GM18907 (cell line): Measurements from ENCODE around the gene SMYD3.

Source experiments
- ATAC-seq: cut with Tn5 transposase; IDR thresholded peaks from one replicate; pipeline ENCODE4 v1.9.1; 2021; ENCODE audit warnings: mild to moderate bottlenecking, moderate library complexity; ENCODE audit not compliant: unreplicated experiment

Gene SMYD3

GRCh38 chr1:246001837-246002230 lies 505.2 kb downstream of the SMYD3 start:
- no peak for ATAC-seq

- ATAC-seq = no peak
Measured at GRCh38 chr1:246001142-246001836, 505.8 kb downstream of the SMYD3 start.

DNA sequence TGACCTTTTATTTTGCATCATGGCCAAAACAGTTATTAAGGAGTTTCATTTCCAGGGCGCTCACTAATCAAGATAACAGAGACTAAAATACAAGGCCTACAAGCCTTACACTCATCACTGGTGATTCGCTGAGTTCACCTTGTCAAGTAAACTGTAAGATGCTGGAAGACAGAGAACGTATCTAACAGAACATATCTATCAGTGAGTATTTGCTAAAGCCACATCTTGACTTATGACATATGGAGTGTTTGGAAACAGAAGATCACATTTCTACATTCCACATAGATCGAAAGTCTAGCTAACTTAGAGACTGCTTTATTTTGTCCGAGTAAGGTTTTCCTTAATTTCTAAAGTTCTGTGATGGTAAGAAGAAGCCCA lies 506.5 kb downstream of the SMYD3 start:
- ATAC-seq = no peak

- ATAC-seq = peak; percentile 73
Measured at GRCh38 chr1:245999697-246000637, 507.1 kb downstream of the SMYD3 start.

DNA sequence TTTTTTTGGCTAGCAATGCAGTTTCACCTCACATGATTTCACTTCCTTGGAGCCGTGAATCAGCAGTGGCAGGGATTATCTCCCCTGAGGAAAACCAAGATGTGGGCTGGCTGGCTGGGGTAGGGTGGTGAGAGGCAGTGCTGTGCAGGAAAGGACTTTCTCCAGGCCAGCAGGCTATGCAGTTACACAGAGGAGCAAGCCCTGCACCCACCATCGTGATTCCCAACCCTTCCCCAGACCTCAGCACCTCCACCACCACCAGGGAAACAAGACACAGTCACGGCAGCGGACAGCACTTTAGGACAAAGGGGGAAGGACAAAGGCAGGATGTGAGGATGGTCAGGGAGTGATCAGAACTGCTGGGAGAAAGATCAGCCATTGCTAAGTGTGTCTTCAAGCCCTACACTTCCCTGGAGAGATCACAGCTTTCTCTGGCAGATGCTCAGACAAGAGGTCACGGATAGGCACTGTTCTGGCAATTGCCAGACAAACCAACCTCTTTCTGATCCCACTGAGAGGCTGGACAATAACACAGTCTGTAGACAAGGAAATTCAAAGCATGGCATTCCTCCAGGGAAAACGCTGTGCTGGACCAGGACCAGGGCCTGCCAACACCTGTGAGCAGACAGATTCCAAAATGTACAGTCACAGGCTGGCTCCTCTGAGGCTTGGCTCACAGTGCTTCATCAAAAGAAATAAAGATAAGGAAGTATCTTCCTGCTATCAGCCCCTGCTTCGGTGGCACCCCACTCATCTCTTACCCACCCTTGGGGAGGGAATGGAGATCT lies 509.4 kb downstream of the SMYD3 start:
- ATAC-seq = no peak

- no peak for ATAC-seq
Measured at GRCh38 chr1:245996811-245997210, 510.3 kb downstream of the SMYD3 start.

DNA sequence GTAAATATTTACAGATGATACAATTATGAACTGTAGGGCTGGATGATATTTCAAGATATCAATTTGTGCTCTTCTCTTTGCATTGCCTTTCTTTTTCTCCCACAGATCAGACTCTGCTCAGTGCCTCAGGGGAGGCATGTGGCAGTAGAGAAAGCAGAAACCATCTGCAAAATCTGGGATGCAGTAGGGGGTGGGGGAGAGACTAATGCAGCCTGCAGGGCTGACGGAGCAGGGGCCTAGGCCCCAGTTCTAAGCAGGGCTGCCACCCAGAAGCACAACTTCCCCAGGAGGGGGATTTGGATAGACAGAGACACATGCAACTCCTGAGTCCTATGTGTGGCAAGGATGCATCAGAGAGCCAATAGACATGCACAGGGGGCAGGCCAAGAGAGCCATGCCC lies 511.6 kb downstream of the SMYD3 start:
- no peak for ATAC-seq

DNA sequence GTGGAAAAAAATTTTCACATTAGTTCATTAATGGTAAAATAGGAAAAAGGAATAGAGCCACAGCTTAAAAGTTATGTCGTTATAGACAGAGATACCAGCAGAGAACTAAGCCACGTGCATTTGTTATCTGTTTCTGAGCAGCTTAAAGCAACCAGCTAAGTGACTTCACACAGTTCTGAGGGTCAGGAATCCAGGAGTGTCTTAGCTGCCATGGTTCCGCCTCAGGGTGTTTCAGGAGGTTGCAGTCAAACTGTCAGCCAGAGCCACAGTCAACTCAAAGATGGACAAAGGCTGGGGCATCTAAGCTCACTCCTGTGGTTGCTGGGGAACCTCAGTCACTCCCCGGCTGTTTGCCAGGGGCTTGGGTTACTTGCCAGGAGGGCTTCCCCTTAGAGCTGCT lies 515.8 kb downstream of the SMYD3 start:
- no peak for ATAC-seq

GRCh38 chr1:245990315-245991022 lies 516.6 kb downstream of the SMYD3 start:
- ATAC-seq = no peak

DNA sequence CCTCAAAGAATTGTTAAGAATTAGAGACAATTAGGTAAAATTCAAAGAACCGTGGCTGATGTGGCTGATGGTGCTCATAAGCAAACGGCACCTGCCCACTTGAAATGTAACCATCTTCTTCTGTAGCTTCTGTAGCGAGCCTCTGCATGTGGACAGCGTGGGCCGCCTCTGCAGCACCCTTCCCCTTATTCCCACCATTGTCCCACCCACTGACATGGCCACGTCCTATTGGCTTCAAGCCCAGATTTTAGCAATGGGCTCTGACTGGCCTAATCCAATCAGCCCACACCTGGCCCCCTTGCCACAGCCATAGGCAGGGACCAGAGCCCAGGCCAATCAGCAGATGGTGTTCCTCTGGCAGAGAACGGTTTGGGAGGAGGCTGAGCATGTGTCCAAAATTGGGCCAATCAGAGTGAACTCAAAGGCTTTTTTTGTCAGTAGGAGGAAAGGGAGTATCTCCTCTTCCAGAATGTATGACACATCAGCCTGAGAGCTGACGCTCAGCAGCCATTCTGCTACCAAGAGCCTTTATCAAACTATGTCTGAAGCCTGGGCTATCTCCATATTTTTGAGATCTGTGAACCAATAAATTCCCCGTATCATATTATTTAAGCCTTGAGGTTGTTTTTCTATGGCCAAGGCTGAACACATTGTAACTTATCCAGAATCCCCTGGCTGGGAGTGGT lies 518.5 kb downstream of the SMYD3 start:
- no peak for ATAC-seq

- ATAC-seq = no peak
Measured at GRCh38 chr1:245987997-245988392, 519.1 kb downstream of the SMYD3 start.

DNA sequence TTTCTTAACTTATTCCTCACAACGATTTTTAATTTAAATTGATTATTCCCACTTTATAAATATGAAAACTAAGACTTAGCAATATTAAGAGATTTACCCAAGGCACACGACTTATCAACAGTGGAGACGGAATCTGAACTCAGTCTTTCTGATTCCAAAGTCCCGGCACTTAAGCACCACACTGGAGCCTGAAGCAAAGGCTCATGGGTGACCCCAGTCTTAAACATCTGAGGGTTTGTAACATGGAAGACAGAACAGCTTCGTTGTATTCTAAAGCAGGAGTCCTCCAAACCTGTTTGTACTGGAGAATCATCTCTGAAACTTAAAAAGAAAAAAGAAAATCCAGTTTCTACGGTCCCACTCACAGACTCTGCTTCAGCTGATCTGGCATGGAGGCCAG lies 519.5 kb downstream of the SMYD3 start:
- ATAC-seq = no peak

DNA sequence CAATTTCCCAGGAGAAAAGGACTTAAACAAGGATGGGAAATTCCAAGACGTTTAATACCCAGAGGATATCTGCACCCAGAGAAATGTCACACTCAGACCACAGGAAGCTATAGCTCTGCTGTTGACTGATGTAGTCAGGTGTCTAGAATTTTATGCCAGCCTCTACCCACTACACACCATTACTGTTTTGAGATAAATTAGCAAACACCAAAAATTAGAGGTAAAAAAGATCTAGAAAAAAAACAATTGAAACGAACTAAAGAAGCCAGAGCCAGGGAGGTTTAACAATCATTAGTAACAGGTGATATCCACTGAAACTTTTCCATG lies 519.9 kb downstream of the SMYD3 start:
- ATAC-seq = no peak

DNA sequence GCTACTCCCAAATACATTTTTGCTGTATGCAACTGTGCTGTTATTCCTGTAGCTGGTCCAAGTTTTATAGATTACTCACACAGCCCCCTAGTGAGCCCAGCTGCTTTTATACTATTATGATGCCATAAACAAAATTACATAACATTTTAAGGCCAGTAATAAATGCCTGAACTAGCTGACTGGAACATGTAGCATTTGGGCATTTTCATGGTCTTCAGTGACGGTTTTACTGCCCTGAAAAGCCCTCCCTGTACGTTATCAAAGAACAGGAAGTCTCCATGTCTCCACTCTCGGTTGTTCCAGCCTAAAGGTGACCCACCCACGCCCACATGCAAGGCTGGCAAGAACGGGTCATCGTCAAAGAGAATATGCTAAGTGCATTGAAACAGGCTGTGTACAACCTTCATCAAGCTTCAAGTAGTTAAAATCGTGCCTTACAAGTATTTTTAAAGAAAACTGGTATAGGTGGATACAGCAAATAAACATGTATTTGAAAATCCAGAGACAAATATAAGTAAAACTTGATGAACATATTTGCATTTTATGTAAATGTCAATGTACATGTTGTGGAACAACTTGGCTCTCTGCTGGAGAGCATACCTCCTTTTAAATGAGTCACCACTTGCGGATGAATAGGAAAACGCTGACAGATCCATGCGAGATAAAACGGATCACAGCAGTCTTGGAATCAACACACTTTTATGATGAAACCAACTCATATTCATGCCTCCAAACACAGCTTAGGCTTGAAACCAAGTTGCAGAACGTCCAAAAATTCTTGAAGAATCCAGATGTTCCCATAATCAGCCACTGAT lies 520.5 kb downstream of the SMYD3 start:
- no peak for ATAC-seq

DNA sequence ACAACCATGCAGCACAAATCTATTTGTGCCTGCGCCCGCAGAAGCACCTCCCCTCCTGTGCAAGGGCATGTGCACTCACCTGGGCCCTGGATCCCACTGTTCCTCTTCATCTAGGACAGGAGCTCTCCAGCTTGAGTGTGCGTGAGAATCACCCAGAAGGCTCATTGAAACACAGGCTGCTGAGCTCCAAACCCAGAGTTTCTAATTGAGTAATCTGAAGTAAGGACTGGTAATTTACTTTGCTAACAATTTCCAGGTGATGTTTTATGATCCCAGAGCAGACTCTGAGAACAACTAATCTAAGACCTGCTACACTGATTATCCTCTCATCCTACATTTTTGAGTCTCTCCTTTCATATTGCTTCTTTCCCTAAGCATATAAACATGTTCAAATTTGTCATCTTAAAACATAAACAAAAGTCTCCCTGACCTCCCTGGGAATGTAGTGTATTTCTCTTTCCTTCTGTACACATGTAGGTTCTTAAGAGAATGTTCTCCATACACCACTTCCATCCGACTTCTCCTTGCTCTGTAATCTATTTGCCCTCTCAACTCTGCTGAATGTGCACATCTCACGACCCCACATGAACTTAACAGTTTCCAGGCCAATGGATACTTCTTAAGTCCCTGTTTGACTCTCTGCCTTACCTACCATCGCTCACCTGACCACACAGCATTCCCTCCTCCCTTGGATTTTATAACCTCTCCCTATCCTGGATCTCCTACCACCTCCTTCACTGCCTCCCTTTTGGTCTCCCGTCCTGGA lies 522.5 kb downstream of the SMYD3 start:
- ATAC-seq = no peak

DNA sequence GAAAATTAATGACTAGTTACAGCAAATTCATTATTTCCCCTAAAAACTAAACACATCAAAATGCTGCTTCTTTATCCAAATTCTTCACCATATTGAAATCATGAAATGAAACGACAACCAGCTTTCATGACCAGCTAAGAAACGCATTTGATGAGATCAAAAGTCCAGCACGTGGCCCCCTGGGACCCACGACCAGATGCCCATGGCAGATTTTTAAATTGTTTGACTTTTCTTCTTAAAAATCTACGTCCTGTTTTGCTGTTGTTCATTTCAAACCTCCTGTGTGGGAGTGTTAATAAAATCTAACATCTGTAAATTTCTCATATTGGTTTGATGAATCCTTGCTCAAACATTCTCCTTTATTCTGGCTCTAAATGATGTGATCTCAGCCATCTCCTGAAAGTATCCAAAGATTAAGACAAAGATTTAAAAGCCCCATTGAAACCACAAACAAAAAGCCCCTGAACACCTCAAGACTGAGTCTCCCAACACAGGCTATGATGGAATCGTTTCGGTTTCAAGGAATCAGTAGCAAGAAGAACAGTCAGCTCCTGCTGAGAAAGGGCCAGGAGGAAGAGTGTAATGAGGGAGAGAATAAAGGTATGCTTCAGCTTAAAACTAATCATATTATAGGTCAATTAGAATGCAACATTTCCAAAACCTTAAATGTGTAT lies 523.6 kb downstream of the SMYD3 start:
- no peak for ATAC-seq

DNA sequence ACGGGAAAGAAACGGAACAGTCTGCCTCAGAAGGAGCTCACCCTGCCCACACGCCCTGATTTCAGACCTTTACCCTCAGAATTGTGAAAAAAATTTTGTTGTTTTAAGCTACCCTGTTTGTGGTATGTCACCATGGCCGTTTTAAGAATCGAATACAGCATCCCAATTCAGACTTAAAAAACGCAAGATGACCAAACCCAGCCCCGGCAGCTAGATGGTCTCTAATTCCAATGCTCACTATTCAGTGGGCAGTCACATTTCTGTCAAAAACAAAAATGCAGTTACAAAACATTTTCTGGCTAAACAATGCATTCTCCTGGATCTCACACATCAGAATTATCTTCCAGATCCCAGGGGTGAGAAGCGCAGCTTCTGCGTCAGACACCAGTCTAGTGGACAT lies 527.5 kb downstream of the SMYD3 start:
- no peak for ATAC-seq

DNA sequence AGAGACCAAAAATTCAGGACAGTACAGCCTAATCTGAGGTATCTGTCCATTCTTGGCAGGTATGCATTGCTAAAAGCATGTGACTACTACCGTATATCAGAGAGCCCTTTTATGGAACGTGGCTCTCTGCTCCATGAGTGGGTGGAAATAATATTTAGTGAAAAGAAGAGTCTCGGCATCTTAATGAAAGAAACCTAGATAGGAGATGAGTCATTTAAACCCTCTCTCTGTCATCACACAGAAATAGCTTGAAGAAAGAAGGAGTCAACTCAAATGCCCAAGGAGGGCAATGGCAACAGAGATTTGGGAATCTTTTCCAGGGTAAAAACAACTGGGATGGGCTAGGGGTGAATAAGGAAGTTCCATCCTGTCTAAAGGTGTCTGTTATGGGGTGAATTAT lies 528.2 kb downstream of the SMYD3 start:
- no peak for ATAC-seq
